Loucy (cell line): Measurements from ENCODE around the gene EPHA5.

ENCODE experiments used
- H2AFZ ChIP-seq: fragments of 200-600 bp; sonication (generic); 2 replicates; pipeline ENCODE4 v1.6.0; 2016; ENCODE audit warnings: antibody characterized with exemption, mild to moderate bottlenecking, low read length, moderate library complexity
- H3F3A ChIP-seq: fragments of 200-600 bp; 2 replicates; pipeline ENCODE4 v1.6.0; 2016; ENCODE audit warnings: antibody characterized with exemption, low read depth, mild to moderate bottlenecking
- H3K27me3 ChIP-seq: fragments of 200-600 bp; sonication (generic); 2 replicates; pipeline ENCODE4 v1.6.1; 2014; ENCODE audit warnings: low read length, mild to moderate bottlenecking; ENCODE audit not compliant: insufficient read depth, poor library complexity, severe bottlenecking
- H3K36me3 ChIP-seq: fragments of 200-600 bp; sonication (generic); 2 replicates; pipeline ENCODE4 v1.6.1; 2016; ENCODE audit warnings: low read length; ENCODE audit not compliant: insufficient read depth
- H3K4me1 ChIP-seq: fragments of 200-600 bp; sonication (generic); 2 replicates; pipeline ENCODE4 v1.5.1; 2014; ENCODE audit warnings: low read length, mild to moderate bottlenecking; ENCODE audit not compliant: insufficient read depth, poor library complexity, severe bottlenecking
- H3K4me2 ChIP-seq: fragments of 200-600 bp; sonication (generic); 2 replicates; pipeline ENCODE4 v1.6.0; 2014; ENCODE audit warnings: antibody characterized with exemption, low read length, low read depth, mild to moderate bottlenecking; ENCODE audit not compliant: poor library complexity, severe bottlenecking
- H3K4me3 ChIP-seq: fragments of 200-600 bp; sonication (generic); 2 replicates; pipeline ENCODE4 v1.5.1; 2014; ENCODE audit warnings: low read length, mild to moderate bottlenecking, mixed read lengths; ENCODE audit not compliant: poor library complexity, severe bottlenecking
- H3K79me2 ChIP-seq: fragments of 200-600 bp; sonication (generic); 2 replicates; pipeline ENCODE4 v1.6.1; 2014; ENCODE audit warnings: low read length; ENCODE audit not compliant: insufficient read depth
- H3K9ac ChIP-seq: fragments of 200-600 bp; sonication (generic); 2 replicates; pipeline ENCODE4 v1.6.0; 2014; ENCODE audit warnings: mild to moderate bottlenecking, low read depth, low read length, moderate library complexity; ENCODE audit not compliant: poor library complexity, severe bottlenecking
- H3K9me2 ChIP-seq: fragments of 200-600 bp; sonication (generic); replicated peaks from 2 replicates; pipeline ENCODE4 v1.6.1; 2016; ENCODE audit warnings: low read depth, low read length, mixed read lengths
- H3K9me3 ChIP-seq: fragments of 200-600 bp; sonication (generic); 2 replicates; pipeline ENCODE4 v1.6.1; 2014; ENCODE audit warnings: mild to moderate bottlenecking, antibody characterized with exemption, low read length, low read depth; ENCODE audit not compliant: insufficient read depth
- H4K20me1 ChIP-seq: fragments of 200-600 bp; sonication (generic); 2 replicates; pipeline ENCODE4 v1.6.0; 2014; ENCODE audit warnings: antibody characterized with exemption, low read length, mild to moderate bottlenecking; ENCODE audit not compliant: insufficient read depth, poor library complexity, severe bottlenecking
- EZH2phosphoT487 ChIP-seq: fragments of 200-600 bp; IDR thresholded peaks from 2 replicates; pipeline ENCODE4 v1.6.1; 2018; ENCODE audit warnings: antibody characterized with exemption, mild to moderate bottlenecking, moderate library complexity, borderline replicate concordance
- TF ChIP-seq, protein P1 (sequence below): fragments of 200-600 bp; sonication (generic); conservative IDR thresholded peaks from 2 replicates; pipeline ENCODE4 v1.5.1; 2014; ENCODE audit warnings: mild to moderate bottlenecking, antibody characterized with exemption, low read length

The EPHA5 gene

DNA sequence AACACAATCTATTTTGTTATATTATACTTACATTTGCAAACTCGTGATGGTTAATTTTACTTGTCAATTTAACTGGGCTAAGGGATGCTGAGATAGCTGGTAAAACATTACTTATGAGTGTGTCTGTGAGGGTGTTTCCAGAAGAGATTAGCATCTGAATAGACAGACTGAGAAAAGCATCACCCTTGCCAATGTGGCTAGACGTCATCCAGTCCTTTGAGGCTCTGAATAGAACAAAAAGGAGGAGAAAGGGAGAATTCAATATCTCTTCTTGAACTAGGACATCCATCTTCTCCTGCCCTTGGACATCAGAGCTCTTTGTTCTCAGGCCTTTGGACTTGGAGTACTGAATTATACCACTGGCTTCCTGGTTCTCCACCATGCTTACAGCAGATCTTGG lies 154.6 kb downstream of the EPHA5 start:
- TF ChIP-seq, protein P1, sequence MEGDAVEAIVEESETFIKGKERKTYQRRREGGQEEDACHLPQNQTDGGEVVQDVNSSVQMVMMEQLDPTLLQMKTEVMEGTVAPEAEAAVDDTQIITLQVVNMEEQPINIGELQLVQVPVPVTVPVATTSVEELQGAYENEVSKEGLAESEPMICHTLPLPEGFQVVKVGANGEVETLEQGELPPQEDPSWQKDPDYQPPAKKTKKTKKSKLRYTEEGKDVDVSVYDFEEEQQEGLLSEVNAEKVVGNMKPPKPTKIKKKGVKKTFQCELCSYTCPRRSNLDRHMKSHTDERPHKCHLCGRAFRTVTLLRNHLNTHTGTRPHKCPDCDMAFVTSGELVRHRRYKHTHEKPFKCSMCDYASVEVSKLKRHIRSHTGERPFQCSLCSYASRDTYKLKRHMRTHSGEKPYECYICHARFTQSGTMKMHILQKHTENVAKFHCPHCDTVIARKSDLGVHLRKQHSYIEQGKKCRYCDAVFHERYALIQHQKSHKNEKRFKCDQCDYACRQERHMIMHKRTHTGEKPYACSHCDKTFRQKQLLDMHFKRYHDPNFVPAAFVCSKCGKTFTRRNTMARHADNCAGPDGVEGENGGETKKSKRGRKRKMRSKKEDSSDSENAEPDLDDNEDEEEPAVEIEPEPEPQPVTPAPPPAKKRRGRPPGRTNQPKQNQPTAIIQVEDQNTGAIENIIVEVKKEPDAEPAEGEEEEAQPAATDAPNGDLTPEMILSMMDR = no peak
- no peak for TF ChIP-seq EZH2phosphoT487
- no peaks in the 10 kb centered on the region for H3K9me3 ChIP-seq
- H3K36me3 ChIP-seq = no peaks in the 10 kb centered on the region
- no peaks in the 10 kb centered on the region for H3K4me1 ChIP-seq
- H3K9ac ChIP-seq = no peak overlapping the region
- H3K79me2 ChIP-seq = no peaks in the 10 kb centered on the region
- H4K20me1 ChIP-seq = no peaks in the 10 kb centered on the region
- H3K9me2 ChIP-seq = no peaks in the 10 kb centered on the region
- no peak overlapping the region for H3K4me2 ChIP-seq
- no peaks in the 10 kb centered on the region for H3F3A ChIP-seq
- H3K4me3 ChIP-seq = no peak overlapping the region
- H3K27me3 ChIP-seq = no peaks in the 10 kb centered on the region
- no peak overlapping the region for H2AFZ ChIP-seq

DNA sequence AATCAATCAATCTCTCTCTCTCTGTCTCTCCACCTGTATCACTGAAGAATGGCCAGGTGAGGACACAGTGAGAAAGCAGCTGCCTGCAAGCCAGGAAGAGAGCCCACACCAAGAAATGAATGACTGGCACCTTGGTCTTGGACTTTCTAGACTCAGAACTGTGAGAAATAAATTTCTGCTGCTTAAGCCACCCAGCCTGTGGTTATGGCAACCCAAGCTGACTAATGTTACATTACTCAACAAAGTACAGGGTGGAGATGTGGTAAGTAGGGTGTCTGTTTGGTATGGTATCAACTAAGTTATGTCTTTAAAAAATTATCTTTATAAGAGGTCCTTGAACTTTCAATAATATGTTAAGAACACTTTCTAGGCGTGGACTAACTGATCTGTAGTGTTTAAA lies 159.3 kb downstream of the EPHA5 start:
- TF ChIP-seq, protein P1 = no peak
- no peak for TF ChIP-seq EZH2phosphoT487
- no peaks in the 10 kb centered on the region for H3K27me3 ChIP-seq
- no peaks in the 10 kb centered on the region for H4K20me1 ChIP-seq
- no peak overlapping the region for H2AFZ ChIP-seq
- no peaks in the 10 kb centered on the region for H3K9me2 ChIP-seq
- H3K4me2 ChIP-seq = no peak overlapping the region
- H3F3A ChIP-seq = no peaks in the 10 kb centered on the region
- H3K79me2 ChIP-seq = no peaks in the 10 kb centered on the region
- H3K36me3 ChIP-seq = no peaks in the 10 kb centered on the region
- H3K9ac ChIP-seq = no peak overlapping the region
- H3K4me3 ChIP-seq = no peak overlapping the region
- no peaks in the 10 kb centered on the region for H3K4me1 ChIP-seq
- H3K9me3 ChIP-seq = no peaks in the 10 kb centered on the region

DNA sequence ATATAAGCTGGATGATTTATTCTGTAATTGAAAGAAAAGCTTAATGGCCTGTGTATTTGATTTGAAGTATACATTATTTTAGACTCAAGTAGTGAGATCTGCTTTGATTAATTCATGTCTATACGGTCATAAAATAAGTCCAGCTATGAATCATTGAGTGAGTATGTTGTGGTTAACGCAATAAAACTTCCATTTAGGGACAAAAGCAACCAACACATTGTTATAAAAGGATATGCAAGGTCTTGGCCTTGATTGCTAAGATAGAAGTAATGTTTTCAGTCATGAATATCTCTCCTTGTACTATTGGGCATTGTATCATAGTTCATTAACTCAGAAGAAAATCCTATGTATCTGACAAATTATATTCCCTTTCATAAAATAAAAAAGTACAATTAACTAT lies 162.1 kb downstream of the EPHA5 start:
- H3K9ac ChIP-seq = no peak overlapping the region
- no peak overlapping the region for H3K4me3 ChIP-seq
- H2AFZ ChIP-seq = no peak overlapping the region
- H3K79me2 ChIP-seq = no peaks in the 10 kb centered on the region
- no peaks in the 10 kb centered on the region for H3F3A ChIP-seq
- no peaks in the 10 kb centered on the region for H3K27me3 ChIP-seq
- no peaks in the 10 kb centered on the region for H3K9me2 ChIP-seq
- H3K9me3 ChIP-seq = no peaks in the 10 kb centered on the region
- no peaks in the 10 kb centered on the region for H4K20me1 ChIP-seq
- TF ChIP-seq, protein P1 = no peak
- no peak for TF ChIP-seq EZH2phosphoT487
- no peaks in the 10 kb centered on the region for H3K36me3 ChIP-seq
- H3K4me2 ChIP-seq = no peak overlapping the region
- H3K4me1 ChIP-seq = no peaks in the 10 kb centered on the region
